HG03565 (cell line): ENCODE measurements around the gene CD300E.

Source experiments
- ATAC-seq: cut with Tn5 transposase; IDR thresholded peaks from one replicate; pipeline ENCODE4 v1.9.1; 2021; ENCODE audit warnings: mild to moderate bottlenecking, moderate library complexity; ENCODE audit not compliant: unreplicated experiment

The CD300E gene

DNA sequence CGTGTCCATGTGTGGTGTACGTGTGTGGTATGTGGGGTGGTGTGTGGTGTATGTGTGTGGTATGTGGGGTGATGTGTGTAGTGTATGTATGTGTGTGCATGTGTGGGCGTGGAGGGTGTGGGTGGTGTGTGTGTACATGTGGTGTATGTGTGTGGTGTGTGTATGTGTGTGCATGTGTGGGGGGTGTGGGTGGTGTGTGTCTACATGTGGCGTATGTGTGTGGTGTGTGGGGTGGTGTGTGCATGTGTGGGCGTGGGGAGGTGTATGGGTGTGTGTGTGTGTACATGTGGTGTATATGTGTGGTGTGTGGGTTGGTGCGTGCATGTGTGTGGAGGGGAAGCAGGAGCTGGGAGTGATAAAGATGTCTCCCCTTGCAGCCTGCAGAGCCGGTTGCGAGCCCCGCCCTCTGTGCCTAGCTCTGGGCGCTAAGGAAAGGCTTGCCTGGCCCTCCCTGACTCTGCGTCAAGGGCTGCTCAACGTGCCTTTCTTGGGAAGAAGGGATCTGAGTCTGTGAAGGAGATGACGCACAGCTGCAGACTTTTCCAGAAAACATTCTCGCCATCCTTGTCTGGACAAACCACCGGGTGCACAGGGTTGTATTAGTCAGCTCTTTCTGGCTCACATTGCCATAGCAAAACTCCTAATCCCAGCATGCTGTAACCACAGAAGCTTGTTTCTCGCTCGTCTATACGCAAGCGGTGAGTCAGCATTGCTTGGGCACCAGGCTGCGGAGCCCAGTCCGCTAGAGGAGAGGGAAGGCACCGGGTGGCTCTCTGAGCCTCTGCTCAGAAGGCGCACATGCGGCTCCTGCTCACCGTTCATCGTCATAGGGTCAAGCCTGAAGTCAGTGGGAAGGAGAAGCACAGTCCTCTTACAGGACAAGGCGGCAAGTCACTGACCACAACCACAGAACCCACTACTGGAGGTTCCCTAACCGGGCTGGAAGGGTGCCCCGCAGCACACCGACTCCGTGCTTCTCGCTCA, 54.2 kb downstream of the CD300E start:
- ATAC-seq: no peak

DNA sequence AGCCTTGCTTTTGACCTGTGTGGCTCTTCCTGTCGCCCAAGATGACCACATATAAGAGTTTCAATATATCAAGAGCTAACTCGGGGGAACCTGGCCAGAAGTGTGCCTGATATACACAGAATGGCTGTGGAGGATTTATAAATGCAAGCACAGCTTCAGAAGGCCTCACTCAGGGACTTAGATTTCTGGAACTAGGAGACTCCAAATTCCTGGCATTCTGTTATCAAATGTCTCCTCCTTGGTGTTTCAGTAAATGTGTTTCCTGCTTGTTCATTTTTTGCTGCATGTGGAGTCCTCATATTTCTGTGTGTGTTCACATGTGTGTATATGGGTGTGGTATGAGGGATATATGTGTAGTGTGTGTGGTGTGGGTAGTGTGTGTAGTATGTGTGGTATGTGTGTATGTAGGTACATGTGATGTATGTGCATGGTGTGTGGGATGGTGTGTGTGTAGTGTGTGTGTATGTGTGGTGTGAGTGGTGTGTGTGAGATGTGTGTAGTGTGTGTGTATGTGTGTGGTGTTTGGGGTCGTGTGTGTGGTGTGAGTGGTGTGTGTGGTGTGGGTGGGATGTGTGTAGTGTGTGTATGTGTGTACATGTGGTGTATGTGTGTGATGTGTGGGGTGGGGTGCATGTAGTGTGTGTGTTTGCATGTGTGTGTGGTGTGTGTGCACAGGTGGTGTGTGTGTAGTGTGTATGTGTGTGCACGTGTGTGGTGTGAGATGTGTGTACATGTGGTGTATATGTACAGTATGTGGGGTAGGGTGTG, 55.2 kb downstream of the CD300E start:
- ATAC-seq: no peak

DNA sequence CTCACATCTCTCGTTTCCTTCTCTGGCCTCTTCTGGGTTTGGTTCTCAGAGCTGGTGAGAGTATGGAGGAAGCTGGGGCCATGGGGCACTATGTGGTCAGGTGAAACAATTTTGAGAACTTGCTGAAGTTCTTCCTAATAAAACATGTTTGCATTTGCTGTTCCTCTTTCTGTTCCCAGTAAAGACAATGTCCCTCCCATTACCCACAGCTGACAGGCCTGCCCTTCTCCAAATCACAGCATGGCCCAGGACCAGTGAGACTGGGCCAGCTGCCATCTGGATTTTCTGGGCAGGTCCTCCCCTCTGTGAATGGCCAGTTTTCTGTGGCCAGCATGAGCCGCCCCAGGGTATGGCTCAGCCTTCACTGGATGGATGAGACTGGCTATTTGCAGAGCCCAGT, 56.1 kb downstream of the CD300E start, which contains the start of gene CD300H:
Gene CD300H, minus strand, starts transcription at position 113 of the 400 bp plus-strand sequence.
- ATAC-seq: no peak

DNA sequence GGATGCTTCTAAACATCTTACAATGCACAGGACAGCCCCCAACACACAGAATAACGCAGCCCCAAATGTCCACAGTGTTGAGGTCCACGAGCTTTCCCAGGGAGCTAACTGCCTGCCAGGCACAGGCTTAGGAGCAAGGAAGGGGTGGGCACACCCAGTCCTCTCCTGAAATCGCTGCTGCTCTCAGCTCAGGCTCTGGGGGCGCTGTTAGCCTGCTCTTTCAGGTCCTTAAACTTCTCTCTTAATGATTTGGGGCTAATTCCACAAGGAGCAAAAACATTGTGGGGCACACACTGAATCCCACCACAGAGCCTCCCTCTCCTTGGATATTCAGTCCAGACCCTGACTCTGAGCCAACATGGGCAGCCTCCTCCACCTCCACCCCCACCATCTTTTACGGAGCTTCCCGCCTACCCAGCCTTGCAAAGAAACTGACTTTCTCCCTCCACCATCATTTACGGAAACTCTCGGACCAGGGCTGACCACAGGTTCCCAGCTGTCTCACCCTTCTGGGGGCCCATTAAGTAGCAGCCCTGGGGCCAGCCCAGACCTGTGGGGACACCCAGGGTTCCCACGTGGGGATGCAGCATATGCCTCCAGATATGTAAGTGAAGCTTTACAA, 57.3 kb downstream of the CD300E start:
- no peak for ATAC-seq

DNA sequence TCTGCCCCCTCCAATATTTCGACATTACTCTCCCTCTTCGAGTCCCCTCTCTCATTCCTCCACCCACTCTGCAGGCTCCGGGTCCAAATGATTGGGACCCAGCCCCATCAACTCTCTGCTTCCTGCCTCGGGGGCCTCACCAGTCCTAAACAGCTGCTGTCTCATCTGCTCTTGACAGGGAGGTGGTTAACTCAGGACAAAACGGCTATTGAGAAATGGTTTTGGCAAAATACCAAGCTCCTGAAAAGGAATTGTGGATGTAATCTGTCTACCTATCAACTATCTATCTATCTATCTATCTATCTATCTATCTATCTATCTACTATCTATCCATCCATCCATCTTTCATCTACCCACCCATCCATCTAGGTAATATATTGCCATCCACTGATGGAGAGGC, 58.4 kb downstream of the CD300E start:
- no peak for ATAC-seq

DNA sequence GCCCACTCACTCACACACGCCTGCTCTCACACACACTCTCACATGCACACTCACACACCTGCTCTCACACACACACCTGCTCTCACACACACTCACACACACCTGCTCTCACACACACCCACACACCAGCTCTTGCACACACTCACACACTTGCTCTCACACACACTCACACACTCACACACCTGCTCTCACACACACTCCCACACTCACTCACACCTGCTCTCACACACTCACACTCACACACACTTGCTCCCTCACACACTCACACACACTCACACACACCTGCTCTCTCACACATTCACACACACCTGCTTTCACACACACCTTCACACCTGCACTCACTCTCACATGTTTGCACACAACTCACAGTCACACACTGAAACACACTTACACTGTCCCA, 60.2 kb downstream of the CD300E start:
- ATAC-seq: no peak

DNA sequence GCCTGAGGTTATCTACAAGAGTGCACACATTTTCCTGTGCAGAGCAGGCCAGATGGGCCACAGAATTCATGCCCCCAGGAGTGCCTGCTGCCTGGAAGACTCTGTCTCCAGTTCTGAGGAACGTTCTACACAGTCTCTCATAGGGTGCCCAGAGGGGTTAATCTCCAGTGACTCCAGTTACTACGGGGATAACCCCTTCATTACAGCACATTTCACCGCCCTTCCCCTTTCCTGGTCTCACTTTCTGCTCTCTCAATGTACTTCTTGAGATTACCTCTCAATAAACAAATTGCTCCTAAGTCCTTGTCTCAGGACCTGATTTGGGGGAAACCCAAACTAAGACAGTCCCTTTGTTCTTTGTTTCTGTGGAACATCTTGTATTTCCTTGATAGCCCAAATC, 62.0 kb downstream of the CD300E start:
- no peak for ATAC-seq
